ENCODE data around the gene XPNPEP2.

Gene XPNPEP2

GRCh38 chrX:129790808-129791207 is 52.0 kb downstream of the XPNPEP2 start:
- Histone ChIP-seq H4K91ac (ENCODE audit: low read depth, low read length) (no peak overlapping the region), H4K12ac (ENCODE audit: low read depth, low read length) (no peak overlapping the region), H3K79me1 (ENCODE audit: low read length) (no peaks in the 10 kb centered on the region), H3K14ac (ENCODE audit: low read length) (no peak overlapping the region), H3K4me2 (ENCODE audit: low read length) (no peak overlapping the region), H2BK5ac (ENCODE audit: low read depth, low read length, poor library complexity) (no peak overlapping the region), H4K8ac (ENCODE audit: low read depth, low read length) (no peak overlapping the region), H3K9ac (ENCODE audit: low read length) (no peak overlapping the region), H3K27me3 (ENCODE audit: insufficient read depth, low read length) (no peaks in the 10 kb centered on the region), H2BK120ac (ENCODE audit: insufficient read depth, low read length, poor library complexity) (no peak overlapping the region), H3K4me1 (ENCODE audit: control insufficient read depth in 1 of 2, insufficient read depth in 2 of 2, low read length in 2 of 2) (peaks cover 7 to 8% of the 10 kb centered on the region in 2 experiments), H2BK12ac (ENCODE audit: low read length) (no peak overlapping the region), H3K36me3 (ENCODE audit: control insufficient read depth in 1 of 2, insufficient read depth in 2 of 2, low read length in 2 of 2) (no peaks in the 10 kb centered on the region), H3K23ac (ENCODE audit: low read length) (no peak overlapping the region), H3K9me3 (ENCODE audit: insufficient read depth, low read depth, low read length) (no peaks in the 10 kb centered on the region), H3K4ac (ENCODE audit: low read depth, low read length) (no peak overlapping the region), H3K4me3 (ENCODE audit: low read depth, low read length) (no peak overlapping the region), H2AK5ac (ENCODE audit: low read length) (no peak overlapping the region), H3K18ac (ENCODE audit: low read length) (no peak overlapping the region), H2AFZ (ENCODE audit: insufficient read depth, low read length, poor library complexity) (no peak overlapping the region), H3K79me2 (ENCODE audit: control insufficient read depth, insufficient read depth, low read length, poor library complexity) (no peaks in the 10 kb centered on the region), H3K27ac (ENCODE audit: low read depth, low read length) (no peak overlapping the region)
- no peak for DNase-seq
- no CpG with 5 or more reads among the region's 9 CpGs for WGBS (ENCODE audit: extremely low coverage, insufficient coverage, insufficient read length)

- H3K4me1 ChIP-seq (ENCODE audit: control insufficient read depth in 1 of 2, insufficient read depth in 2 of 2, low read length in 2 of 2): peaks cover 2 to 3% of the 10 kb centered on the region in 2 experiments
- no peak overlapping the region for H2BK120ac ChIP-seq (ENCODE audit: insufficient read depth, low read length, poor library complexity)
- H3K14ac ChIP-seq (ENCODE audit: low read length): no peak overlapping the region
- no peak overlapping the region for H3K4me3 ChIP-seq (ENCODE audit: low read depth, low read length)
- H4K12ac ChIP-seq (ENCODE audit: low read depth, low read length): no peak overlapping the region
- DNase-seq: no peak
- no peak overlapping the region for H3K4ac ChIP-seq (ENCODE audit: low read depth, low read length)
- H3K27me3 ChIP-seq (ENCODE audit: insufficient read depth, low read length): no peaks in the 10 kb centered on the region
- H3K27ac ChIP-seq (ENCODE audit: low read depth, low read length): no peak overlapping the region
- H3K4me2 ChIP-seq (ENCODE audit: low read length): no peak overlapping the region
- no peak overlapping the region for H3K23ac ChIP-seq (ENCODE audit: low read length)
- H2AFZ ChIP-seq (ENCODE audit: insufficient read depth, low read length, poor library complexity): no peak overlapping the region
- no CpG with 5 or more reads among the region's 8 CpGs for WGBS (ENCODE audit: extremely low coverage, insufficient coverage, insufficient read length)
- H3K9me3 ChIP-seq (ENCODE audit: insufficient read depth, low read depth, low read length): no peaks in the 10 kb centered on the region
- no peak overlapping the region for H2BK12ac ChIP-seq (ENCODE audit: low read length)
- H3K36me3 ChIP-seq (ENCODE audit: control insufficient read depth in 1 of 2, insufficient read depth in 2 of 2, low read length in 2 of 2): no peaks in the 10 kb centered on the region
- H3K79me2 ChIP-seq (ENCODE audit: control insufficient read depth, insufficient read depth, low read length, poor library complexity): no peaks in the 10 kb centered on the region
- no peaks in the 10 kb centered on the region for H3K79me1 ChIP-seq (ENCODE audit: low read length)
- no peak overlapping the region for H4K91ac ChIP-seq (ENCODE audit: low read depth, low read length)
- H2AK5ac ChIP-seq (ENCODE audit: low read length): no peak overlapping the region
- no peak overlapping the region for H3K9ac ChIP-seq (ENCODE audit: low read length)
- no peak overlapping the region for H2BK5ac ChIP-seq (ENCODE audit: low read depth, low read length, poor library complexity)
- H4K8ac ChIP-seq (ENCODE audit: low read depth, low read length): no peak overlapping the region
- H3K18ac ChIP-seq (ENCODE audit: low read length): no peak overlapping the region
Observed at GRCh38 chrX:129791336-129791735, 52.6 kb downstream of the XPNPEP2 start.

GRCh38 chrX:129791961-129792570 is 53.3 kb downstream of the XPNPEP2 start:
- Histone ChIP-seq H3K9me3 (ENCODE audit: insufficient read depth, low read depth, low read length) (no peaks in the 10 kb centered on the region), H3K9ac (ENCODE audit: low read length) (no peak overlapping the region)
- no CpG with 5 or more reads among the region's 11 CpGs for whole genome bisulfite sequencing (ENCODE audit: extremely low coverage, insufficient coverage, insufficient read length)

GRCh38 chrX:129792586-129793291 is 54.0 kb downstream of the XPNPEP2 start:
- Histone ChIP-seq H3K23ac (ENCODE audit: low read length) (no peak overlapping the region), H3K79me1 (ENCODE audit: low read length) (no peaks in the 10 kb centered on the region), H3K14ac (ENCODE audit: low read length) (no peak overlapping the region), H2BK5ac (ENCODE audit: low read depth, low read length, poor library complexity) (no peak overlapping the region), H3K27me3 (ENCODE audit: insufficient read depth, low read length) (no peaks in the 10 kb centered on the region), H2BK12ac (ENCODE audit: low read length) (no peak overlapping the region), H4K8ac (ENCODE audit: low read depth, low read length) (no peak overlapping the region), H4K91ac (ENCODE audit: low read depth, low read length) (no peak overlapping the region), H3K4me3 (ENCODE audit: low read depth, low read length) (no peak overlapping the region), H3K9ac (ENCODE audit: low read length) (no peak overlapping the region), H2BK120ac (ENCODE audit: insufficient read depth, low read length, poor library complexity) (no peak overlapping the region), H3K4me2 (ENCODE audit: low read length) (no peak overlapping the region), H4K12ac (ENCODE audit: low read depth, low read length) (no peak overlapping the region), H3K4ac (ENCODE audit: low read depth, low read length) (no peak overlapping the region), H2AFZ (ENCODE audit: insufficient read depth, low read length, poor library complexity) (no peak overlapping the region), H3K79me2 (ENCODE audit: control insufficient read depth, insufficient read depth, low read length, poor library complexity) (no peaks in the 10 kb centered on the region), H3K4me1 (ENCODE audit: control insufficient read depth in 1 of 2, insufficient read depth in 2 of 2, low read length in 2 of 2) (no peaks in the 10 kb centered on the region), H3K18ac (ENCODE audit: low read length) (no peak overlapping the region), H3K9me3 (ENCODE audit: insufficient read depth, low read depth, low read length) (no peaks in the 10 kb centered on the region), H3K27ac (ENCODE audit: low read depth, low read length) (no peak overlapping the region), H3K36me3 (ENCODE audit: control insufficient read depth in 1 of 2, insufficient read depth in 2 of 2, low read length in 2 of 2) (peaks cover 0 to 1% of the 10 kb centered on the region in 2 experiments), H2AK5ac (ENCODE audit: low read length) (no peak overlapping the region)
- no peak for DNase-seq
- no CpG with 5 or more reads among the region's 18 CpGs for WGBS (ENCODE audit: extremely low coverage, insufficient coverage, insufficient read length)

More at GRCh38 chrX:129791961-129792570, 53.3 kb downstream of the XPNPEP2 start:
- no peaks in the 10 kb centered on the region for H3K27me3 ChIP-seq (ENCODE audit: insufficient read depth, low read length)
- no peaks in the 10 kb centered on the region for H3K79me2 ChIP-seq (ENCODE audit: control insufficient read depth, insufficient read depth, low read length, poor library complexity)
- no peaks in the 10 kb centered on the region for H3K36me3 ChIP-seq (ENCODE audit: control insufficient read depth in 1 of 2, insufficient read depth in 2 of 2, low read length in 2 of 2)
- no peak overlapping the region for H3K4ac ChIP-seq (ENCODE audit: low read depth, low read length)
- no peak overlapping the region for H3K18ac ChIP-seq (ENCODE audit: low read length)
- H4K8ac ChIP-seq (ENCODE audit: low read depth, low read length): no peak overlapping the region
- no peaks in the 10 kb centered on the region for H3K4me1 ChIP-seq (ENCODE audit: control insufficient read depth in 1 of 2, insufficient read depth in 2 of 2, low read length in 2 of 2)
- no peak overlapping the region for H4K91ac ChIP-seq (ENCODE audit: low read depth, low read length)
- no peaks in the 10 kb centered on the region for H3K79me1 ChIP-seq (ENCODE audit: low read length)
- H3K4me2 ChIP-seq (ENCODE audit: low read length): no peak overlapping the region
- H3K4me3 ChIP-seq (ENCODE audit: low read depth, low read length): no peak overlapping the region
- H3K14ac ChIP-seq (ENCODE audit: low read length): no peak overlapping the region
- no peak overlapping the region for H2BK5ac ChIP-seq (ENCODE audit: low read depth, low read length, poor library complexity)
- H3K23ac ChIP-seq (ENCODE audit: low read length): no peak overlapping the region
- no peak overlapping the region for H2BK12ac ChIP-seq (ENCODE audit: low read length)
- no peak overlapping the region for H2AK5ac ChIP-seq (ENCODE audit: low read length)
- no peak overlapping the region for H2BK120ac ChIP-seq (ENCODE audit: insufficient read depth, low read length, poor library complexity)
- no peak for DNase-seq
- H4K12ac ChIP-seq (ENCODE audit: low read depth, low read length): no peak overlapping the region
- no peak overlapping the region for H3K27ac ChIP-seq (ENCODE audit: low read depth, low read length)
- H2AFZ ChIP-seq (ENCODE audit: insufficient read depth, low read length, poor library complexity): no peak overlapping the region

Measured in trophoblast cell (in vitro differentiated cells and primary cell).